HepG2 (cell line): ENCODE data around the gene TNFAIP3. TPM values are rescaled to one million over a fixed set of nuclear protein-coding genes. Genes with fewer than 3 reads are reported as not detected.

ENCODE experiments used
- ATF4 ChIP-seq, 2 experiments: fragments of 450-650 bp in 1 of 2; sonication (generic) in 1 of 2; formaldehyde crosslinking; IDR thresholded peaks; 2 replicates each; pipeline versions ENCODE4 v1.5.0 to v1.8.0; 2020 to 2022; ENCODE audit warnings: mild to moderate bottlenecking in 1 of 2, missing genetic modification reagents in 1 of 2
- BRF2 ChIP-seq: sonication (generic); formaldehyde crosslinking; IDR thresholded peaks from 2 replicates; pipeline ENCODE4 v1.8.1; 2022; ENCODE audit warnings: mild to moderate bottlenecking, missing genetic modification reagents
- CENPT ChIP-seq: sonication (generic); formaldehyde crosslinking; IDR thresholded peaks from 2 replicates; pipeline ENCODE4 v1.8.0; 2022; ENCODE audit warnings: low read depth, mild to moderate bottlenecking, moderate library complexity, missing genetic modification reagents
- FOXO4 ChIP-seq: sonication (generic); formaldehyde crosslinking; conservative IDR thresholded peaks from 2 replicates; pipeline ENCODE4 v1.8.1; 2023; ENCODE audit warnings: missing genetic modification reagents
- HOMEZ ChIP-seq: IDR thresholded peaks from 2 replicates; pipeline ENCODE4 v1.6.1; 2016; ENCODE audit warnings: low read depth
- HOXA7 ChIP-seq: sonication (generic); formaldehyde crosslinking; IDR thresholded peaks from 2 replicates; pipeline ENCODE4 v1.8.1; 2022; ENCODE audit warnings: mild to moderate bottlenecking, missing genetic modification reagents, moderate library complexity
- NR2F2 ChIP-seq: IDR thresholded peaks from 2 replicates; pipeline ENCODE4 v1.6.1; 2012; ENCODE audit warnings: low read depth, inconsistent platforms, borderline replicate concordance
- PRMT3 ChIP-seq: sonication (generic); formaldehyde crosslinking; IDR thresholded peaks from 2 replicates; pipeline ENCODE4 v1.8.1; 2022; ENCODE audit warnings: low read depth, mild to moderate bottlenecking, moderate library complexity, missing genetic modification reagents, borderline replicate concordance
- RFXANK ChIP-seq: IDR thresholded peaks from 2 replicates; pipeline ENCODE4 v1.6.1; 2016
- SALL2 ChIP-seq: sonication (generic); formaldehyde crosslinking; IDR thresholded peaks from 2 replicates; pipeline ENCODE4 v1.8.1; 2023; ENCODE audit warnings: mild to moderate bottlenecking, missing genetic modification reagents, inconsistent platforms
- SAP130 ChIP-seq: IDR thresholded peaks from 2 replicates; pipeline ENCODE4 v1.6.1; 2016; ENCODE audit warnings: low read depth
- SMAD1 ChIP-seq: sonication (generic); formaldehyde crosslinking; IDR thresholded peaks from 2 replicates; pipeline ENCODE4 v1.4.0; 2020; ENCODE audit warnings: missing genetic modification reagents, low read depth, mild to moderate bottlenecking, borderline replicate concordance
- TBP ChIP-seq: sonication (generic); formaldehyde crosslinking; IDR thresholded peaks from 2 replicates; pipeline ENCODE4 v1.5.0; 2020; ENCODE audit warnings: missing genetic modification reagents
- TEAD3 ChIP-seq: optimal IDR thresholded peaks from 2 replicates; pipeline ENCODE3; 2016; ENCODE audit warnings: borderline replicate concordance
- TOE1 ChIP-seq: sonication (generic); formaldehyde crosslinking; IDR thresholded peaks from 2 replicates; pipeline ENCODE4 v1.4.0; 2020; ENCODE audit warnings: mild to moderate bottlenecking, missing genetic modification reagents
- ZBTB4 ChIP-seq: sonication (generic); formaldehyde crosslinking; IDR thresholded peaks from 2 replicates; pipeline ENCODE4 v1.4.0; 2020; ENCODE audit warnings: missing genetic modification reagents, mild to moderate bottlenecking, borderline replicate concordance
- ZNF282 ChIP-seq: fragments of 450-650 bp; IDR thresholded peaks from 2 replicates; pipeline ENCODE4 v1.6.1; 2018; ENCODE audit not compliant: partially characterized antibody
- ZNF567 ChIP-seq: sonication (generic); formaldehyde crosslinking; IDR thresholded peaks from 2 replicates; pipeline ENCODE4 v1.8.1; 2023; ENCODE audit warnings: mild to moderate bottlenecking, missing genetic modification reagents, borderline replicate concordance
- ZNF607 ChIP-seq: sonication (generic); formaldehyde crosslinking; IDR thresholded peaks from 2 replicates; pipeline ENCODE4 v1.5.1; 2020; ENCODE audit warnings: missing genetic modification reagents, mild to moderate bottlenecking, borderline replicate concordance
- polyA plus RNA-seq, 8 experiments: library from polyadenylated mRNA; depleted of rRNA in 3 of 8; stranded (reverse) in 7 of 8; unstranded in 1 of 8; fragments of >200 nt; fragmentation: Illumina TruSeq in 4 of 8; extraction: Trizol in 4 of 8; gene quantifications; 2 replicates each; pipeline versions ENCODE4 v1.2.1 to v1.2.3, GENCODE V29; 2011 to 2016; ENCODE audit warnings: low read depth in 4 of 8, missing spikeins in 1 of 8, mixed read lengths in 1 of 8; ENCODE audit not compliant: insufficient read depth in 1 of 8
- total RNA-seq, 5 experiments: library from RNA; depleted of rRNA; stranded (reverse); fragments of >200 nt; fragmentation: Illumina TruSeq; extraction: Trizol; gene quantifications; 2 replicates each; pipeline ENCODE4 v1.2.3, GENCODE V29; 2016; ENCODE audit warnings: low read depth in 1 of 5
- TF ChIP-seq, protein P1 (sequence below): sonication (generic); formaldehyde crosslinking; IDR thresholded peaks from 2 replicates; pipeline ENCODE4 v1.5.0; 2020; ENCODE audit warnings: mild to moderate bottlenecking, low read depth, missing genetic modification reagents, borderline replicate concordance

TNFAIP3 gene
- total and polyA plus RNA-seq, 2 of the 13 experiments (the other 11 are each of a cell fraction or from before 2014, with no cell fraction given), result 28.2 to 47.1 TPM

DNA sequence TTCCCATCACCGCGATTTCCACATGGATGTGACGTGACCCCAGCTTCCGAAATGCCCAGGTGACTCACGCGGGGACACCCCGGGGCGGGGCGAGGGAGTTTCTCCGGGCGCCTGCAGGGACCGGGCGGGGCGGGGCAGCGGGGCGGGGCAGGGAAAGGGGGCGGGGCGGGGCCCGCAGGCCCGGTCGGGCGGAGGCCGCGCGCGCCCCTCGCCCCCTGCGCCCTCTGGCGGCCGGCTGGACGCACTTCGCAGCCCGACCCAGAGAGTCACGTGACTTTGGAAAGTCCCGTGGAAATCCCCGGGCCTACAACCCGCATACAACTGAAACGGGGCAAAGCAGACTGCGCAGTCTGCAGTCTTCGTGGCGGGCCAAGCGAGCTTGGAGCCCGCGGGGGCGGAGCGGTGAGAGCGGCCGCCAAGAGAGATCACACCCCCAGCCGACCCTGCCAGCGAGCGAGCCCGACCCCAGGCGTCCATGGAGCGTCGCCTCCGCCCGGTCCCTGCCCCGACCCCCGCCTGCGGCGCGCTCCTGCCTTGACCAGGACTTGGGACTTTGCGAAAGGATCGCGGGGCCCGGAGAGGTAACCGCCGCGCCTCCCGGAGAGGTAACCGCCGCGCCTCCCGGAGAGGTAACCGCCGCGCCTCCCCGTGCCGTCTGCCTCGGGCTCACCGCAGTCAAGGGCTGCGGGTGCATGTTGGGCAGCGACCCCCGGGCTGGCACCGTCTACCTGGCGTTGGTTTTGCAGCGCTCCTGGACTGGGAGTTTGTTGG, at the start of gene TNFAIP3 (continued):
- no peak; the same call in 1 of the 2 replicates for TF ChIP-seq ZBTB4 (CRISPR knock-in tag)
- TF ChIP-seq RFXANK, result 0 out of 2 replicates have a peak, but pooled peaks have one; percentile 23
- TF ChIP-seq, protein P1, sequence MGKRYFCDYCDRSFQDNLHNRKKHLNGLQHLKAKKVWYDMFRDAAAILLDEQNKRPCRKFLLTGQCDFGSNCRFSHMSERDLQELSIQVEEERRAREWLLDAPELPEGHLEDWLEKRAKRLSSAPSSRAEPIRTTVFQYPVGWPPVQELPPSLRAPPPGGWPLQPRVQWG (CRISPR knock-in tag), result no peak
- TF ChIP-seq TOE1 (CRISPR knock-in tag), result peak; percentile 43; the same call in 1 of the 2 replicates
- no peak for TF ChIP-seq HOXA7 (CRISPR knock-in tag)
- 0 out of 2 replicates have a peak, but pooled peaks have one; percentile 48 for TF ChIP-seq NR2F2
- TF ChIP-seq SAP130 (CRISPR knock-in tag), result peak; percentile 84
- TF ChIP-seq TEAD3 (CRISPR knock-in tag), result peak; percentile 59
- no peak for TF ChIP-seq TBP
- TF ChIP-seq ZNF567 (CRISPR knock-in tag), result no peak; the same call in 1 of the 2 replicates
- TF ChIP-seq ZNF607 (CRISPR knock-in tag), result peak; percentile 85; the same call in 1 of the 2 replicates
- no peak for TF ChIP-seq CENPT (CRISPR knock-in tag)
- TF ChIP-seq BRF2 (CRISPR knock-in tag), result peak; percentile 83
- TF ChIP-seq HOMEZ, result peak; percentile 21; the same call in 1 of the 2 replicates
- TF ChIP-seq PRMT3 (CRISPR knock-in tag), result peak; percentile 88
- 0 out of 2 replicates have a peak, but pooled peaks have one; percentile 96 for TF ChIP-seq FOXO4 (CRISPR knock-in tag)
- TF ChIP-seq SMAD1, result 0 out of 2 replicates have a peak, but pooled peaks have one; percentile 3
- TF ChIP-seq ATF4 (CRISPR knock-in tag; IDR thresholded peaks at IDR 0.05), result peak in 1 of 2 experiments; percentile 78
- no peak for TF ChIP-seq ZNF282
- TF ChIP-seq SALL2 (CRISPR knock-in tag), result peak; percentile 87; the same call in 1 of the 2 replicates
